AG04449 (cell line): Measurements from ENCODE around the gene PLCB1.
A peak's percentile ranks its signal among the peaks of the same experiment; 100 is the strongest.

Experiments used
- CTCF ChIA-PET: fragments of 350-600 bp; formaldehyde crosslinking; extraction: SDS; loops from one replicate; lab custom pipeline; 2021; ENCODE audit warnings: antibody characterized with exemption; lab: Yijun Ruan, JAX
- POLR2A ChIA-PET: fragments of 400-600, 350-600 bp; formaldehyde crosslinking; extraction: SDS; loops from one replicate; lab custom pipeline; 2020; ENCODE audit warnings: antibody characterized with exemption, inconsistent platforms; lab: Yijun Ruan, JAX
- DNase-seq: peaks from one replicate; pipeline ENCODE4 v3.0.0-alpha.2; 2010; ENCODE audit warnings: low read depth, low spot score
- H3K4me3 ChIP-seq: 2 replicates; pipeline ENCODE4 v1.5.1; 2011; ENCODE audit warnings: low read depth, mild to moderate bottlenecking, control low read depth, low read length
- CTCF ChIP-seq: IDR thresholded peaks from one replicate; pipeline ENCODE4 v1.5.1; 2011; ENCODE audit warnings: mild to moderate bottlenecking, moderate library complexity, low read length, control low read depth, inconsistent platforms; ENCODE audit not compliant: insufficient read depth; ENCODE audit errors: missing control alignments

Gene PLCB1

GRCh38 chr20:8670893-8671215 lies 538.8 kb downstream of the PLCB1 start:
- H3K4me3 ChIP-seq: no peak overlapping the region
- POLR2A ChIA-PET: interaction anchor here (0.6 to 1.7 kb wide), 2 partner anchors 23 to 93 kb away, joined by 3 read pairs; no protein-coding TSS in a partner anchor
- CTCF ChIA-PET: interaction anchor here (0.9 to 2.4 kb wide), 2 partner anchors 51 to 627 kb away, joined by 3 to 11 read pairs; no protein-coding TSS in a partner anchor
- DNase-seq: peak; percentile 40
- no peak for TF ChIP-seq CTCF

GRCh38 chr20:8671370-8671961 lies 539.4 kb downstream of the PLCB1 start:
- no peak for TF ChIP-seq CTCF
- no peak overlapping the region for H3K4me3 ChIP-seq
- ChIA-PET CTCF (interaction anchor here (2.4 kb wide), 2 partner anchors 8 to 50 kb away, joined by 5 to 11 read pairs; no protein-coding TSS in a partner anchor), POLR2A (interaction anchor here (1.7 kb wide), 1 partner anchor 22 kb away, joined by 3 read pairs; no protein-coding TSS in a partner anchor)
- DNase-seq: no peak

- ChIA-PET CTCF (interaction anchor here (1.1 to 2.4 kb wide), 2 partner anchors 9 to 282 kb away, joined by 3 to 5 read pairs; no protein-coding TSS in a partner anchor), POLR2A (no interaction called here)
- H3K4me3 ChIP-seq: no peak overlapping the region
- TF ChIP-seq CTCF: no peak
- no peak for DNase-seq
Measured at GRCh38 chr20:8673116-8673515, 541.0 kb downstream of the PLCB1 start.

GRCh38 chr20:8675896-8676295 lies 543.8 kb downstream of the PLCB1 start:
- DNase-seq: no peak
- H3K4me3 ChIP-seq: no peak overlapping the region
- ChIA-PET POLR2A (no interaction called here), CTCF (no interaction called here)
- TF ChIP-seq CTCF: no peak

GRCh38 chr20:8678098-8678776 lies 546.2 kb downstream of the PLCB1 start:
- DNase-seq: no peak
- no peak overlapping the region for H3K4me3 ChIP-seq
- ChIA-PET CTCF (interaction anchor here (1.9 kb wide), 1 partner anchor 43 kb away, joined by 6 read pairs; no protein-coding TSS in a partner anchor), POLR2A (interaction anchor here (0.6 kb wide), 1 partner anchor 563 kb away, joined by 3 read pairs; no protein-coding TSS in a partner anchor)
- TF ChIP-seq CTCF: no peak

GRCh38 chr20:8689337-8689736 lies 557.3 kb downstream of the PLCB1 start:
- ChIA-PET POLR2A (no interaction called here), CTCF (interaction anchor here (0.9 kb wide), 1 partner anchor 33 kb away, joined by 3 read pairs; no protein-coding TSS in a partner anchor)
- no peak for DNase-seq
- no peak overlapping the region for H3K4me3 ChIP-seq
- no peak for TF ChIP-seq CTCF
